HG03521 (cell line): ENCODE measurements around the gene MLLT10.
A peak's percentile ranks its signal among the peaks of the same experiment; 100 is the strongest.

Experiments
- ATAC-seq: cut with Tn5 transposase; IDR thresholded peaks from one replicate; pipeline ENCODE4 v1.9.1; 2021; ENCODE audit warnings: mild to moderate bottlenecking, moderate library complexity; ENCODE audit not compliant: unreplicated experiment

MLLT10 gene

GRCh38 chr10:21516242-21517131 lies 17.5 kb upstream of the MLLT10 start:
- ATAC-seq = peak; percentile 49

DNA sequence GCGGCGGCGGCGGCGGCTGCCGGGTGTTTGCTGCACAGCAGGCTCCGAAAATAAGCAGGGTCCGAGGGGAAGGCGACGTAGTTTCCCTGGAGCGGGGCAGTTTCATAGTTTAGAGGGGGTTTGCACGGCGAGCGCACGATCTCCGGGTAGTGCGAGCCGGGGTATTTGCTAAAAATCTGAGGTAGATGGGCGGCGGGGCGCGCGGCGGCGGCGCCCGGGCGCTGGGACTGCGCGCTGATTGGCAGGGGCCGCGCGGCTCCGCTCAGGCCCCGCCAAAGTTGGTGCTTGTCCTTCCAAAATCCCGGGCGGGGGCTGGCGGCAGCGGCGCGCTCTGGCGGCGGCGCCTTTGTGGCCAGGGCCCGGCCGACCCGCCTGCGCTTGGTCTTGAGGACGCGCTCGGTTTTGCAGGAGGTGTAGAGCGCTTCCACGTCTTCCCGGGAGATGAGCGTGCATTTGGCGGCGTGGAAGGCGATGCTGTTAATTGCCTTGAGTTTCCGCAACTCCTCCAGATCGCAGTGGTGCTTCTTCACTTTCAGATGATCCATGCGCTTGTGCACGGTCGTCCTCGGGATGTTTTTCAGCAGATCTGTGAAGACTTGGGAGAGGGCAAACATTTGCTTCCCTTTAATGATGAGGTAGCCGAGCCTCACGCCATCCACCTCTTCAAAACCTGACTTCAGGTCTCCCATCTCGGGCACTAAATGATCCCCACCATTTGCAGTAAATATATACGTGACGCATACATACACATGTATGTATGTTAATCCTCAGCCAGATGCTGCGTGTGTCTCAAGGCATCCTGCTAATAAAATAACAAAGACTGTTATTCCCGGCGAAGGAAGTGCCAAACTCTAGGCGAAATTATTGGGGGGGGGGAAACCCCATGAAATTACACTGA lies 16.6 kb upstream of the MLLT10 start:
- peak; percentile 54 for ATAC-seq

DNA sequence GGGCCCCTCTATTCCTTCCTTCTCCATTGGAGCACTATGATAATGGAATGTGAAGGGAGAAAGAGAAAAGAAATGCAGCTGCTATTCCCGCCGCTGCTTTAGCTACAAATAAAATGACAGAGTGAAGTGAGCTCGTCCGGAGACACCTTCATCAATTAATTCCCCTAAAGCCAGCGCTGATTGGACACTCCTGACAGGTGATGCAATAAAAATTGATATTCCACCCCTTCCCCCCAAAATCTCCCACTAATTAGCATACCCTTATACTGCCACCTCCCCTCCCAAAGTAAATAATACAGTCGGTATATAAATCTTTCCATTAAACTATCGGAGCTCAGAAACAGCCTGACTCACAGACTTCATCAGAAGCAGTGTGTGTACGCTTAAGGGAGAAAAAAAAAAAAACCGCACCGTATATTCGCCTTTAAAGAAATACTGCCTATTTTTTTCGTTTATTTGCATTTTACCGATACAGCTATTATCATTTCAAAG lies 15.8 kb upstream of the MLLT10 start:
- ATAC-seq = no peak

DNA sequence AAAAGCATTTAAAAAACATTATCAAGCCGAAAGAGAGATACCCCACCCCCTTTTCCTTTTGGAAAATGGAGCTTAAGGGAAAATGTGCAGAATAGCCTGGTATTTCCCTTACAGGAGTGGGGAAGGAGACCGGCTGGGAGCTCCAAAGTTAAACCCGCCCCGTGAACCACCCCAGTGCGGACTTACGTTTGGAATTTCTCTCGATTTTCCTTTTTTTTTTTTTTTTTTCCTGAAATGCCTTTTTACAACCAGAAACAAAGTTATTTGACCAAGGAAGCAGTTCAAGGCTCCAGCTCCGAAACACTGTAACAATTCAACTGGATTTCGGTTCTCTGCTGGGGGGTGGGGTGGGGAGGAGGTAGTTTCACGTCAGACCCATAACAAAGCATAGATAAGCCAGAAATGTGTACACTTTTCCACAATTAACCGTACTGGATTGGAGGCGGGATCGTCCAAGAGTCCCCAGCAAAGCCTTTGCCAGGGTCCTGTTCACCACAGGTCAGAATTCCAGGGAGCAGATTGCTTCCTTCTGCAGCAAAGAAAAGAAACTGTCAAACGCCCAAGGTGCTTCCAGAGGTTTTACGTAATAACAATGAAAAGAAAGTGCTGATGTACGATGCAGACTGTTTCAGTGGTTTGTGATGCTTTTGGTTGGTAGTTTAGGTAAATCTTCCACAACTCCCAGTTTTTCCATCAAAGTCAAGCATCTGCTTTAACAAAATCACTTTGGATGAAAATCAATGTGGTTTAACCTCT lies 15.2 kb upstream of the MLLT10 start:
- ATAC-seq = no peak

GRCh38 chr10:21519397-21519933 lies 14.6 kb upstream of the MLLT10 start:
- no peak for ATAC-seq

DNA sequence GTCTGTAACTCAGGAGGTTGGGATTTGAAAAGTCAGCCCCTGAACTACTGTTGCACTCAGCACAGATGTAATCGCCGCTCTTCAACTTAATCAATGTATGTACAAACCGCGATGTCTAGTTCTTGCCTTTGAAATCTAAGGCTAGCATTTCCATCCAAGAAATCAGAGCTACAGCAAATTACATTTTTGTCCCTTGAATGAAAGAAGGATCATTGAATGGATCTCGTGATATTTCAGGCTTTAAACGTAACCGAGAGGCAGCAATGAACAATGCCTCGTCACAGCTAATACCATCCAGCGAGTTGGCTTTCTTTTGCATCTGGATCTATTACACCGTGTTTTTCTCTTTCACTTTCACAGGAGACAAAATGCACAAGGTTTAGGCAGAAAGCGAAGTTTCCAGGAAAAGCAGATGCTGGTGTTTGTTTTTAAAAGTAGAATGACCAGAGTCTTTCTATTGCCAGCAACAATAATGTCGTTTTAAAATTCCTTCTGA lies 14.0 kb upstream of the MLLT10 start:
- ATAC-seq = no peak

DNA sequence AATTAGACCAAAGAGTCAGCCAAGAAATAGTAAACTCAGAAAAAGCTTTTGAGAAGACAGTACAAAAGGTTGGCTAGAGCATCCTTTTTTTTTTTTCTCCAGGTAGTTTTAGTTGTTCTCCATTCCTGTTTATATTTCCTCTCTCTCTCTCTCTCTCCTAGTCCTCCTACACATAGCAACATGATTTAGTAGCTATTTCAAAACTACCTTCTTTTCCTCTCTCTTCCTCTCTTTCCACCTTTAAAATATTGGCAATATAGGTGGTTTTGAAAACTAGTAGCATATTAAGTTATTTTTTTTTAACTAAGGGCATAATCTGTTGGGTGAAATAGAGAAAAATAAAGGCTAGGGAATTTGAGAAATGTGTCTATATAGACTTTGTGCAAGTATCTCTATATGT lies 13.5 kb upstream of the MLLT10 start:
- no peak for ATAC-seq

- no peak for ATAC-seq
Observed at GRCh38 chr10:21520949-21521348, 13.1 kb upstream of the MLLT10 start.

- no peak for ATAC-seq
Observed at GRCh38 chr10:21521751-21522533, 12.1 kb upstream of the MLLT10 start.

GRCh38 chr10:21522631-21523406 lies 11.2 kb upstream of the MLLT10 start:
- no peak for ATAC-seq

DNA sequence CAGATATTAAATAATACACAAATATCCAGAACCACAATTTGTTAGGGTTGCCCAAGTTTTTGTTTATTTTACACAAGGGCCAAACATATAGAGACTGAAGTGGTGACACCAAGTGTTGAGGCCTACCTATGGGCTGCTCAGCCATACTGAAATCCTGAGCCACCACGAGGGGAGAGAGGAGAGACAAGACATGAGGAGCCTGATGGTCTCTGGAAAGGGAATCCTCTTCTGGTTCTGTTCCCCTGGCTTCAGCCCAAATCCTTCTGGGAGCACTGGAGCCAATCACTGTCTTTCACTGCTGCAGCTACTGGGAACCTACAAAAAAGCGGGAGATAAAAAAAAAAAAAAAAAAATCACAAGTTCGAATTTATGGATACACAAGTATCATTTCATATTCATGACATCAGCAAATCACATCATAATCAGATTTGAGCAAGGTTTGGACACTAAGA lies 10.4 kb upstream of the MLLT10 start:
- ATAC-seq = no peak

DNA sequence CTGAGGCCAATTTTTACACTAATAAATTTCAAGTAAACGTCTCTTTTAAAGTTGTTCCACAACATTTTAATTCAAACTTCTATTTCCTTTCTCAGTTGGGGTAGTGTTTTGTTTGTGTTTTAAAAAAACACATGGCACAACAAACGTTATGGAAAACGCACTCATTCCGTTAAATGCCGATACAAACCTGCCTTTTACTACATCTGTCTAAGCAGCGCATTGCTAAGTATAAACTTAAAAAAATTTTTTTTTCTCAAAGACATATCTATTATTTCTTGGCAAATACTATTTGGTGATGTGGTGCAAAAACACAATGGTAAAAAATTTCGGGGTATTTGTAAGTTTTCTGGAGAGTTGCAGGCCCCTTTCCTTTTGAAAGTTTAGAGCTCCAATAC lies 9.9 kb upstream of the MLLT10 start:
- ATAC-seq = no peak

DNA sequence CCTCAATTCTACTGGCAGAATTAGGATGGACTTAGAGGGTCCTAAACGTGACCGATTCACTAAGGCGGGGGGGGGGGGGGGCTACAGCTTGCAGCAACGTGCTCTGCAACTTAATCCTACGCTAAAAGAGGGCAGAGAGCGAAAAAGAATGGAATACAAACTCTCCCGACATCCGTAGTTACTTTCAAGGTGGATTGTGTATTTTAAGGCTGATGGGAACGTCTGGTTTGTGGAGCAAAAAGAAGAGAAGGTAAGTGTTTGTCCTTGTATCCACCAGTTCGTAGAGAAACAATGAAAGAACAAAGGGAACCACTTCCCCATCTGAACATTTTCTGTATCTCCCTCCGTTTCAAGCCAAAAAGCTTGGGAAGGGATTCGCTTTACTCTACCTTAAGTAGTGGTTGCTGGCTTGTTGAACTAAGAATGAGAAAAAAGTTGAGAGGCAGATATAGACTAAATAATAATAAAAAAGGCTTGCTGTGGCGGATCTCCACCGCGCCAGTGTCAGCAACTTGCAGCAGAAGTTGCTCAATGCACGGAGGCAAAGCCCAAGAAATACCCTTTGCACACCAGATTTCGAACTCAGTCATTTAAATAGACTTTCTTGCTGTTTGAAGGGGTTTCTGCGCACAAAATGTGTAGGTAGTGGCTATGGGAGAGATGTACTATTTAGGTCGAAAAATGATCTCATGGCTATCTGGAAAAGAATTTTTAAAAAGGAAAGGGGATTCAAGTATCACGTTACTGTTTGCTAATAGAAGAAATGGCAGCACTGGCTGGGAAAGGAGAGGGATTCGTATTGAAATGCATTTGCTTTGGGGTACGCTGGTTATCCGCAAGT lies 9.3 kb upstream of the MLLT10 start:
- no peak for ATAC-seq

GRCh38 chr10:21525367-21526187 lies 8.5 kb upstream of the MLLT10 start, which contains the start of gene SKIDA1:
TSS of gene SKIDA1 (minus strand) at chr10:21525682. CDS start at chr10:21517822, 7,860 bp downstream.
- ATAC-seq = peak; percentile 58

DNA sequence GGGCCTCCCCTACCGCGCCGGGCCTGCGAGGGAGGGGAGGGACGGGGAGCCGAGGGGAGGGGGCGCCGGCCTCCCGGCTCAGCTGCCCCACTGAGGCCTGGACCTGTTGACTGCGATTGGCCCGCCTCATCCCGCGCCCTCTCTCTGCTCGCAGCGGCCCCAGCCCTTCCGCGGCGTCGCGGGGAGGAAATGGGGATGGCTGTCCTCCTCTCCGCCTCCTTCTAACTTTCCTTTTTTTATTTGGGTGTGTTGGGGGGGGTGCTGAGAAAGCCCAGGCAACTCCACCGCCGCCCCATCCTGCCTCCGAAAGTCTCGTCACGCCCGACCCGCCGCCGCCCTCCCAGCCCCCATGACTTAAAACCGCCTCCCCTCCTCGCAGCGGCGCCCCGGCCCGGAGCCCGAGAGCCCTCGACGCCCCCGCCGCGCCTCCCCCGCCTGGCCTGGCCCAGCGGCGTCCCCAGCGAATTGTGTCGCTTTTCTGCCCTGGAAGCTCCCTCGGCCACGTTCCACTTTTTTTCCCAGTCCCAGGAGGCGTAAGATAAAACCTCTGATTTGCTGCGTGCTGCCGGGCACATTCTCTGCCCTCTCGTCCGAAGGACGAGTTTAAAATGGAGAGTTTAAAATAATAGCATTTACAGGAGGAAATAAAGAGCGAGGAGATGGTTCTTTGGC lies 7.7 kb upstream of the MLLT10 start:
- ATAC-seq = peak; percentile 32

DNA sequence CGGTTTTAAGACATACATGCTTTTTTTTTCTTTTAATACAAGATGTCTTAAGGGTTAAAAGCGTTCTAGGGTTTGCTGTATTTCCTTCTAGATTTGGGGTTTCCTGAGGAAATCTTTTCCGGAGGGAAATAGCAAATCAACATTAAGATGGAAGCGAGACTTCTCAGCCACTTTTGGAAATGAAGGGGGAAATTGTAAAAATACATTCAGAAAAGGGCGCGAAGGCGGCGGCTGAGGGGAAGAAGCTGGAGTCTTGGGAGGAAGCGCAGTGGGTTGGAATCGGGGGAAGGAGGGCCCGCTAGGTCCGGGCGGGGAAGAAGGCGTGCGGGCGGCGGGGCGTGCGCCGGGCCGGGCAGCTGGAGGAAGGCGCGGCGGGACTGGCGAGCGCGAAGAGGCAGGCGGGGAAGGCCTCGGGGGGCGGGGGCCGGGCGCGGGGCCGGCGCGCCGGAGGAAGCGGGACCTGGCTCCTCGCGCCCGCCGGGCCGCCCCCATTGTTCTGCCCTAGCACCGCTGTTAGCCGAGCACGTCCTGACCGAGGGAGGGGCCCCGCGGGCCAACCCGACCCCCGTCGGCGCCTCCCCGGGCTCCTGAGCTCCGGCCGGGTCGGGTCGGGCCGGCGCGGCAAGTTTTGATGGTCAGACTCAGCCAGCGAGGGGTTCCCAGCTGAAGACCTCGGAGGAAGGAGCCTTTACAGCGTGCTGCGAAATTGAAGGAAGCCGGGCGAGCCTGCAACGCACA lies 7.0 kb upstream of the MLLT10 start:
- ATAC-seq = no peak
